CD4-positive, alpha-beta T cell treated with Interleukin-6 at 100 ng/mL for 8 hours (primary cell): ENCODE measurements around the gene SPEN.
"Not testable (repeated sequence)": the region's sequence is repeated elsewhere in the genome, so short reads cannot be mapped to it uniquely, and the experiment has no call there.

ENCODE experiments used
- DNase-seq: peaks from one replicate; pipeline ENCODE4 v3.0.0-alpha.2; 2020; ENCODE audit warnings: mixed read lengths, low spot score

SPEN gene

DNA sequence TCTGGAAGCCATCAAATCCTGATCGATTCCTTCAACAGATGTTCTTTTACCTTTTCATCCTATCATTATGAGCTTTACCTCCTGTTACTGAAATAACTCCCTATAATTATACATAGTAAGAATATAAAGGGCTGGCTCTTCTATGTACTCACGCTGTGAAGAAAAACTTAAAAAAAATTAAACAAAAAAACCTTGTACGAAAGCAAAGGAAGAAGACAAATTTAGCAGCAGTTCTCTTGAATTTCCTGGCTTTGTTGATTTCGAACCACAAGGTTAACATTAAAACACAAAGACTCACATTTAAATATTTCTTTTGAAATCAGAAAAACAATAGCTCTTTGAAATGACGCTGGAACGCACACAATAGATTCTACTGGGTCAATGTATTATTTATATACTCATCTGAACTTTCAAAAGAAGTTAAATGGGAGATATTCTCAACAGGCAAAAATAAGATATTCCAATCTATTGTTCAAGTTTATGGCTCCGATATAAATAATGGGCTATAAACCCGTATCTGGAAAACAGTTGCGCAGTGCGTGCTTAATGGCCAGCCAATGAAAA, 13.6 kb upstream of the SPEN start:
- no peak for DNase-seq

- peak; percentile 88 for DNase-seq
Measured at GRCh38 chr1:15834406-15835204, 12.9 kb upstream of the SPEN start.

GRCh38 chr1:15835205-15835740, 12.2 kb upstream of the SPEN start:
- peak; percentile 21 for DNase-seq

GRCh38 chr1:15835741-15836510, 11.6 kb upstream of the SPEN start:
- DNase-seq: peak; percentile 100

- DNase-seq: not testable (repeated sequence)
Measured at GRCh38 chr1:15836511-15836771, 11.1 kb upstream of the SPEN start.

GRCh38 chr1:15836772-15837669, 10.5 kb upstream of the SPEN start:
- DNase-seq: peak; percentile 26

DNA sequence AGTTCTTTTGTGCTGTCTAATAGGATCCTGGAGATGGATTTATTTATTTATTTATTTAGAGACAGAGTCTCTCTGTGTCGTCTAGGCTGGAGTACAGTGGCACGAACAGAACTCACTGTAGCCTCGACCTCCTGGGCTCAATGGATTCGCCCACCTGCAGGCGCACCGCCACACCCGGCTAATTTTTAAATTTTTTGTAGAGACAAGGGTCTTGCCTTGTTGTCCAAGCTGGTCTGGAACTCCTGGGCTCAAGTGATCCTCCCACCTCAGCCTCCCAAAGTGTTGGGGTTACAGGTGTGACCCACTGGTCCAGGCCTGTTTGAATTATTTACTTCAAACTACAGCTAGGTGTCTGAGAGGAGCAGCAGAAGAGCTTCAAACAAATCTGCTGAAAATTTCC, 9.6 kb upstream of the SPEN start:
- DNase-seq: no peak

- no peak for DNase-seq
Measured at GRCh38 chr1:15838721-15839120, 8.8 kb upstream of the SPEN start.

DNA sequence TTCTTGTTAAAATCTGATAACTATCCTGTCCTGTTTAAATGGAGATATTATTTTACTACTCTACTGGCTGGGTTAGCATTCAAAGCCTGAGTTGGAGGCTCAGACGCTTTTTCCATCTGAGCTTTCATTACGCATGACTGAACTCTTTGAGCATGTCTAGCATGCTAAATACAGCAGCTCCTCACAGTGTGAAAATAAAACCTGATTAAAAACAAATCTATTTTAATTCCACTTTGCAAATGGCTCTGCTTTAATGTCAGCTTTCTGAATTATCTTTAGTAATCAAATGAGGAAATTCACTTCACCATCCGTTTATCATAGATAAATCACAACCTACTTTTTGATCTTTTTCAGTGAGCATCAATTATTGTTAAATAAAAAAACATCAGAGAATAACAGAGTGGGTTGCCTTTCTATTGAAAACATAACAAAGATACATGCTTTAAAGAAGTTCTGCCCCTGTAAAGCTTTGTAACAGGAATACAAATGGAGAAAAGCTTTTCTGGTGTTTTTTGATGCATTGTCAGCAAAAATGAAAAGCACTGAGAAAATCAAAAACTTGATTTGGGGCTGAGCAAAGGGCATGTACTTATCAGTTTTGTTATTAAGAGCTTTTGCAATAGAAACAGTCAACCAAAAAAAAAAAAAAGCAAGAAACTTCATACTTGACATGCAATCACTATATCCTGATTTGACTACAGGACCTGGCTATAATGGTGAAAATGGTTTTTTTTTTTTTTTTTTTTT, 3.5 kb upstream of the SPEN start:
- DNase-seq: no peak

- DNase-seq: not testable (repeated sequence)
Measured at GRCh38 chr1:15846056-15846455, 1.5 kb upstream of the SPEN start.

- no peak for DNase-seq
Measured at GRCh38 chr1:15847893-15848142, 311 bp downstream of the SPEN start.

- peak; percentile 29 for DNase-seq
Measured at GRCh38 chr1:15848143-15848928, 829 bp downstream of the SPEN start.

- DNase-seq: peak; percentile 62
Measured at GRCh38 chr1:15848929-15849774, 1.6 kb downstream of the SPEN start.

DNA sequence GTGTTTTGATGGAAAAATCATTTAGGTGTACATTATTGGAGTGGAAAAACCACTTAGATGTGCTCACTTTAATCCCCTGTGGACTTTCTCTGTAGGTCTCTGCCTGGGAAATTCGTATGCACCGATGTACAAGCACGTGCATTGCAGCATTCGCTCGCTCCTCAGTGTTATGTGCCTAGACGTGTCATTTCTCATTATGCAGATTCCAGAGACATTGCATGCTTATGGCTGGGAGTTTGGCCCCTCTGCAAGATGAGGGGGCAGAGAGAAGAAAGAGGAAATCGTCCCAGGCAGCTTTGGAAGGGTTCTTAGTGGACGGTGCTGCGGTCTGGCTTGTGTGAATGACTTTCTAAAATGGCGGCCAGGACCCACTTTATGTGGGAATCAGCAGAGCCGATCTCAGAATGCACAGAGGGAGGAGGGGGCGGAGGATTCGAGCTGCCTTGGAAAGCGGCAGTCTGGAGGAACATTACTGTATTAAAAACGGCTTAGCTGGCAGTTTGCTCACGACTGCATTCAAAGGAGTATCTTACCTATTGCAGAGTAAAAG, 2.3 kb downstream of the SPEN start:
- DNase-seq: peak; percentile 5

GRCh38 chr1:15850471-15851001, 3.0 kb downstream of the SPEN start:
- no peak for DNase-seq

DNA sequence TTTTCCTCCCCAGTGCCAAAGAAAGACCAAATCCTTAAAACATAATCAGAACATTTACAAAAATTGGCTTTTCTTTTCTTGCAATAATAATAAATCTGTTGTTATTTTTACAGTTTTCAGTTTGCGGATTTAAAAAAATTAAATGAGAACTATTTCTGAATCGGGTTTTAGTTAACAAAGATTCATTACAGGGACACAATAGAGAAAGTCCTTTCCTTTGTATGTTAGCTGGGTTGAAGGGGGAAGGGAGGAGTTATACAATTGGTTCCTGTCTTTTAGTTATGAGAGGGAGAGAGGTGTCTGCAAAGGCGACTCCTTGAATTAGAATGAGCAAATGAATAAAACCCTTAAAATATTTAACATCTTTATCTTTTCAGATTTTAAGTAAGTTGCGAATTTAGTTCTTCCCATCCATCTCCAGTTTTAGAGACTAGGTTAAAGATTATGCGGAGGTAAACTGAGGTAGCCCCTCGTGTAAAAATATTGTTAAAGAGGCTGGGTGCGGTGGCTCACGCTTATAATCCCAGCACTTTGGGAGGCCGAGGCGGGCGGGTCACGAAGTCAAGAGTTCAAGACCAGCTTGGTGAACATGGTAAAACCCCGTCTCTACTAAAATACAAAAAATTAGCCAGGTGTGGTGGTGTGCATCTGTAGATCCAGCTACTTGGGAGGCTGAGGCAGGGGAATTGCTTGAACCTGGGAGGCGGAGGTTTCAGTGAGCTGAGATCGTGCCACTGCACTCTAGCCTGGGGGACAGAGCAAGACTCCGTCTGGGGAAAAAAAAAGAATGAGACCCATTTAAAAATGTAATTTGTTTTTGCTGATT, 3.9 kb downstream of the SPEN start:
- DNase-seq: no peak

DNA sequence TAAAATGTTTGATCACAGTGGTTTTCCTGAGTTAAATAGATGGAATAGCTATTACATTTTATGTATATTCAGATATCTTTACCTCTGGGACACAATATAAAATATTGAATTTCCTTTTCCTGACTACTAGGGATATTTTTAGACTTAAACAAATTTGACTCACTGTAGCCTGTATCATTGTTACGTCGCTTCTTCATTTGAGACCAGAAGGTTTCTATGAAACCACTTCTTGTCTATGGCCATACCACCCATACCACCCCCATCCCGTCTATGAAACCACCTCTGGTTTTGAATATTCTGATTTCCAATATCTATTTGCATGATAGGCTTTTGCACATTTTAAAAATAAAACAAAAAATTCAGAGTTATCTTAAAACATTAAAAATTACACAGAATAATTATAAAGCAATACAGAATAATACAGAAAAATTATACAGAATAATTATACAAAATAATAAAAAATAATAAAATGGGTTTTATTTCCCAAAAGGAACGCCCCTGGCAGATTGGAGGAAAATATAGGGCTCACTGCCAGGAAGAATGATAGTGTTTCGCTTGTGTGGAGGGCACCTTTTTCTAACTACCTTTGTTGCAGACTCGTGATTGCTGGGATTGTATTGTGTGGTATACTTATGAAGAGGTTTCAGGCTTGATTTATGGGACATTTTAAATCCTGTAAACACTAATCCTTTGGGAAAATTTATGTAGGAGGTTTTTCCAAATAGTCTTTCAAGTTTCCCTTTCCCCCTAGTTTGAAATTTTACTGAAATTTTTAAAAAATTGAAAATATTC, 4.7 kb downstream of the SPEN start:
- no peak for DNase-seq
